Stimulated activated CD4-positive, alpha-beta T cell treated with anti-CD3 and anti-CD28 coated beads, Interleukin-15, amount 100 ng/mL, for 48 hours (primary cell): Measurements from ENCODE around the gene CD44.

ENCODE experiments used
- DNase-seq, 2 donors: peaks; one replicate each; pipeline ENCODE4 v3.0.0-alpha.2; 2020; ENCODE audit warnings: low read depth in 2 of 2

Gene CD44

DNA sequence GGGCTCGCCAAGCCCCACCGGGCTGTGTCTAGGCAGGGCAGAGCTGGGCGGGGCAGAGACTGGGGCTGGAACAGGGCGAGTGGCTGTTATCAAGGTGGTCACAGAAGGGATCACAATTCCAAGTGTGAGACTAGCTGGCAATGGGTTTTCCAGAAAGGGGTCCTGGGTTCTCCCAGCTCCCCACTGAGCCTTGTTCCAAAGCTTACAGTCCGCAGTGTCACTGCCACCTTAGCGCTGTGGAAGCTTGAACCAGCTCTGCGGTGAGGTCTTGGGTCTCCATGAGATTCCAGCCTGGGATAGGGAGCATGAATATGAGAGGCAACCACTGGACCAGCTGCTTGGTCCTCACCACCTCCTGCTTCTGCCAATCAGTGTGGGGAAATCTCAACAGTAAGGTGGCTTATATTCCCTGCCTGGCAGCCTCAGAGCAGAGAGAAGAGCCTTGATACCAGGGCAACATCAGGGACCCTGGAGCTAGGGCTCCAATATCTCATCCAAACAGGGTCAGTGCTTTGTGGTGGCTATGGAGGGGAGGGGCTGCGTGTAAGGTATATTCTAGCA is 831 bp downstream of the CD44 start:
- DNase-seq: no peak

DNA sequence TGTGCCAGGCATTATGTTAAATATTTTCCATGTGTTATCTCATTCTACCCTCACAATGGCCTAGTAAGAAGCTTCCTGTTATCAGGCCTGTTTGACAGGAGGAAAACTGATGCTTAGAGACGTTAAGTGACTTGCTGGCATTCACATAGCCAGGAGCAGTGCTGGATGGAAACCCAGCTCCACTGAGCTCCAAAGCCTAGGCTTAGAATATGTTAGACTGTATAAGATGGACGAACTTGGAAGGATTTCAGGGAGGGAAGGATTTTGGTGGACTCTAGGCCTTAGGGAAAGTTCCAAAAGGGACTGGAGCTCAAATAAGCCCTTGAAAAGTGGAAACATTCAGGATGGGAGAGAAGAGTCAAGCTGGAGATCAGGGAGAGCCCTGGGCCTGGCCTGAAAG is 2.1 kb downstream of the CD44 start:
- no peak for DNase-seq

DNA sequence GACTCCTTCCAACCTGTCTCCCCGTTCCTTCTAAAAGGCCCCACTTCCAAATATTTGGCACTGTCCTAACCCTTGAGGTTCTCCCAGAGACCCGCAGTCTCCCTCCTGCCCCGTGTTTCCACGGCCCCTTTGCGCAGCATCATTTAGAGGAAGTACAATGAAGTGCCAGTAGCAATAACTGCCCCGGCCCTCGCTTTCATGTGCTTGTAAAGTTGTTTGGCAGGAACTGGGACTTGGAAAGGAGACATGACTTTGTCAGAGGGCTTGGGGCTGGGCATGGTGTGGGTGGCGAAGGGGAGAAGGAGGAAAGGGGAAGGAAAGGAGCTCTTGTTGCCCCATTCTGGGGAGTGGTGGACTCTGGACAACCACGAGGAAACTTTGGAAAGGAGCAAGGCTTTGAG is 2.6 kb downstream of the CD44 start:
- DNase-seq: no peak

DNA sequence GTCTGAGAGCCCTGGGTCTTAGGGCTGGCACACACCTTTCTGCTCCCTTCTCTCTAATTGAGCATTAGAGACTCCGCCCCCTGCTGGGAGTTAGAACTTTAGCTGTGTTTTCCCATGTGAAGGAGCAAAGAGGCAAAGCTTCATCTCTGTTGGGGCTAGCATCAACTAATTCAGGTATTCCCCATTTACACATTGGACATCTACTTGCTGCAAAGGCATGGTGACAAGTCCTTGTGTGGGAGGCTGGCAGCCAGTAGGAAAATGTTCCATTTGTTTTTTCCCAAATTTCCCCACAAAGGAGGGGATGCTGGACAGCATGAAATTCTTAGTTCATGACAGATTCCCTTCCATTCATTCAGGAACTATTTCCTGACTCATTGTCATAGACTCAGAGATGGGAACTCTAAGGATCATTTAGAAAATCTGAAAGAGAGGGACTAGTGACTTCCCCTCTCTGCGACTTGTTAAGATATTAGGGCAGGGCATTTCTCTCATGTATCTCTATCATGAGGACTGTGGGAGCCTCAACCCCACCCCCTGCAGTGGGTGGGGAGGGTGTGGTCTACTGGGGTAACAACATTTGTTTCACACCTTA is 3.6 kb downstream of the CD44 start:
- no peak for DNase-seq

DNA sequence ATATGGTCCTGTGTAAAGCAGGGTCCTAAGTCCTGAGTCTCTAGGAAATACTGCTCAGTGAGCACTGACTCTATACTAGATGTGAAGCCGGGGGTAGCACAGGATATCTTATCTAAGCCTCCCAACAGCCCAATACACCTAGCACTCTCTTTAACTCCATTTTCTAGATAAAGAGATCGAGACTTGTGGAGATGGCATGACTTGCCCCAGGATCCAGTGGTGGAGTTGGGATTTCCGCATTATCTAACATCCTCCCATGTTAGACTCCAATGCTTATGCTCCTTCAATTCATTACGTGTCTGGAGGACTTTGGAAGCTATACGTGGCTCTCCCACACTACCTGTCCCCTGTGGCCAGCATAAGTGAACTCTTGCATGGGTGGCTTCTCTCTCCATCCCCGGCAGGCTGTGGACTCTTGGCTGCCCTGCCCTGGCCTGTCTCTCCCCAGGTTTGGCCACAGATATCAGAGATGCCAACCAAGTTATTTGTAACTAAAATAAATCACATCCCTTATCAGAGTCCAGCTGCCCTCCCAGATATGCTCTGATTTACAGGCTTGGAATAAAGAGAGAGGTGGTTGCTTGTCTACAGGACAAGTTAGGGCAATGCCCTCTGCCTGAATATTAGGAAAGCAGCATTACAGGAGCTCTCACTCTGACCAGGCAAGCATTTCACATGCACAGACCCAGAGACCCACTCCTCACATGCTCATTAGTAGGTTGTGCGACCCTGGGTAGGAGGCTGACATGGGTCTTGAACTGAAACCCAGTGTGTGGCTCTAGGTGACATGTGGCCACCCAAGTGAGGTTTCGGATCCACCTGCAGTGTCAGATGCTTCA is 4.5 kb downstream of the CD44 start:
- no peak for DNase-seq

DNA sequence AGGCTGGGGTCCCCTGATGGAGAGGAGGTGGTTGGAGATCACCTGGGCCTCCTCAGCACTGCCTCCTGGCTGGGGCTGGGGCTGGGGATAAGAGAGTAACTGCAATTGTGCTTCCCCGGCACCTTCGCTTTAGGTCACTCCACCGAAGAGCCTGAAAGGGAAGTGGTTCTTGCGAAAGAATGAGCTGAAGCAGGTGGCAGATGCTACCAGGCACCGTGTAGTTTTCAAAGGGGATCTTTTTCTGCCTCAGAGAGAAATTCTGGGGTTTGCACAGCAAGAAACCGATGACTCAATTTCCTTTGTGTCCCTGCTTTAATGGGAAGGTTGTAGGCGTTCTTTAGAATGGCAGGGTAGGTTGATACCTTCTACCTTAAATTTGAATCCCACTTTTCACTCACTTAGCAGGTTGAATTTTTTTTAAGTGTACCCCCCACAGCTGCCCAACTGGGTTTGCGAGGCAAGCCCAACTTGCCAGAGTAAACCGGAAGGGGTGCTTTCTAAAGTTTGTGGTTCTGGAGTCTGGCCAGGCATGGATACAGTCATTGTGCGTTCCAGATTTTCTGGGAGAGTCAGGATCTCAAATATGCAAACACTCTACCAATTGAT is 5.3 kb downstream of the CD44 start:
- peak in 1 of 2 donors; percentile 58 for DNase-seq

DNA sequence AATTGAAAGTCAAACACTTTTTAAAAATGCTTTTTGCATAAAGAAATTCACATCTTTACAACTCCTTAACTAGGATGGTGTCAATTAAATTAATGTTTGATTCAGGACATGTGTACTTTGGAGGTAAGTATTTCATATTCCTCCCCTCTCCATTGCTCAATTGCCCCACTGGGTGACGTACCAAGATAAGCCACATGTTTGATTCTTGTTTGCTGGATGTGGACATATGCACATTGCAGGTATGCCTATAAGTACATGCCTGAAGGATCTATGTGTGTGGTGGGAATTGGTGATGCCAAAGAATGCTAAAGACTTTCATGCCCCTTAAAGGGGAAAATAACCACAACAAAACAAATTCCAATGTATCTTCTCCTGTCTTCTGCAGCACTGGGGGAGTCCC is 5.8 kb downstream of the CD44 start:
- no peak for DNase-seq

DNA sequence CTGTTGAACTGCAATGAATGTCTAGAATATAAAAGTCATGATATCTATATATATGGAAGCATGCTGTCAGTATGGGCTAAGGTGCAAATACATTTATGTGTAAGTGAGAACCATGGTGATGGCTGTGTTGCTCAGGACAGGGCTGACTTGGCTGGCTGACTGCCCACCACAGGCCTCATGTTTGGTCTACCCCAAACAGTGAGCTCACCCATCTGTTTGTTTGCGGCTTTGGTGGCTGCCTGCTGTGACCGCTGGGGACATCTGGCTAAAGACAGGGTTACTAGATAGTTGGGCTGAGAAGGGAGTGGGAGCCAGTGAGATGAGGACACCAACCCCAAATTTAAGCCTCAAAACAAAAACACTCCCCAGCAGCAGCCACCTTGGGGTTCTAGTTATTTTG is 6.3 kb downstream of the CD44 start:
- no peak for DNase-seq

DNA sequence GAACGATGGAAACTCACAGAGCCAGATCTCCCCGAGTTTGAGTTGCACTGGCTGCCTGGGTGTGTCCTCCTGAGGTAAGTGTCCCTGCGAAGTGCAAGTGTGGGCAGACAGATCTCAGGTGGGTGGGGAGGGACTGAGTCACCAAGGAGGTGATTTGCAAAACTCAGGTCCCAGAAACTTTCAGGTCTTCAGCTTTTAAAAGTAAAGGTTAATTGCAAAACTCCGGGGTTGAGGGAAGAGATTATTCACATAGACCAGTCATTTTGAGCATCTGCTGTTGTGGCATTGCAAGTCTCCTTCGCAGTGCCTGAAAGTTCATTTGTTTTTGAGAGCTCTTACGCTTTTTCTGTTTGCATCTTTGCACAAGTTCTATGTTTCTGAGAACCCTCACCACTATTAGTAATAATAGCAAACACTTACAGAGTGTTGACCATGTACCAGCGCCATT is 7.1 kb downstream of the CD44 start:
- DNase-seq: peak; percentile 79 to 80

DNA sequence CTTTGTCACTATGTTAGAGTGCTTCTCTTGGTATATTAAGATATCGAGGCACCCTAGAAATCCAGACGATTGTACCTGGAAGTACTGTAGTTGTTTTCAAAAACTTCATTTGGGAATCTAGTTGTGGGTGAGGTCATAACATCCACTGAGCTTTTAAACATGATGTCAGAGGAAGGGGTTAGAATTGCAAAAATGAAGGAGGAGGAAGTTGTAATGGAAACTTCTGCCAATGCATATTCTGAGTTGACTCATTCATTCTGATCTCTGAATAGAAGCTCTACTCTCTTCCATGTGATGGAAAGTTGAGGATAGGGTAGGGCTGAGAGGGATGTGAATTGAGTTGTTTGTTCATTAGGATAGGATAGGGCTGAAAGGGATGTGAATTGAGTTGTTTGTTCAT is 7.7 kb downstream of the CD44 start:
- DNase-seq: no peak

DNA sequence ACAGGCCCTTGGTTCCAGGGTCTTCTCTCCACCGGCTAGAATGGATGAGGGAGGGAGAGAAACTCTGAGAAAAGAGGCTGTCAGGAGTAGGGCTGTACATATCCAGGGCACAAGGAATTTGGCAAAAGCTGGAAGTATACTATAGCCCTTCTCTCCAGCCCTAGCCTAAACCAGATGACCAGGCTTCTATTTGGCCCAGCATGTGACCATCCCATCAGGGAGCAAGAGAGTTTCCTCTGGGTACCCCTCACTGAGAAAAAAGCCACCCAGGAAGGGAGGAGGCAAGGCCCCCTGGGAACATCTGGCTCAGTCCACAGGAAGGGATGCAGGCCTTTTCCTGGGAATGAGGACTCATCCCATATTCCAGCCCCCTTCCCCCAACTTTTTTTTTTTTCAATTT is 8.3 kb downstream of the CD44 start:
- DNase-seq: no peak

DNA sequence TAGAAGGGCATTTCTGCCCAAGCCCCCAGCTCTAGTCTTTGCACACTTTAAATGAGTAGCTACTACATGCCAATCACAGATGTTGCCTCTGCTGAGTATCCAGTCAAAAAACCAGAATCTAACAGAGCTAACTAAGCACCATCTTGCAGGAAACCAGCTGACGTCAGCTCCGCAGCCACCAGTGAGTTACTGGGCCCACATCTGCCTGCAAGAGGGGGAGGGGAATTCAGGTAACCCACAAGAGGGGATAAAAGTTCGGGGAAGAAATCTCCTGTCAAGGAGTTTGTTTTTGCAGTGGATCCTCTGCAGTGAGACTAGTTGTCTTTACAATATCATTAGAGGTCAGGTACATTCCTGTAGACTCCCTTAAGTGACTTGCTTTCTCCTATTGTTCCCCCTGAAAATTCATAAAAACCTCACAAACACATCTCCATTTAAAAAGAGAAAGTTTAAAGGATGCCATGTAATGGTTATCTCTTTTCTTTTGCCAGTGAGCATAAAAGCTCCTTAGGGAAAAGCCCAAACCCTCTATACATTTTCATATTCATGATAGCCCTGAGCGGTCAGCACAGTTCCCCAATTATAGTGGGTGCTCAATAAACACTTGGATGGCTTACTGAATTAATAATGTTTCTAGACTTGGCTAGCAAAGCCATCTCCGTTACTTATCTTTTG is 9.3 kb downstream of the CD44 start:
- no peak for DNase-seq

DNA sequence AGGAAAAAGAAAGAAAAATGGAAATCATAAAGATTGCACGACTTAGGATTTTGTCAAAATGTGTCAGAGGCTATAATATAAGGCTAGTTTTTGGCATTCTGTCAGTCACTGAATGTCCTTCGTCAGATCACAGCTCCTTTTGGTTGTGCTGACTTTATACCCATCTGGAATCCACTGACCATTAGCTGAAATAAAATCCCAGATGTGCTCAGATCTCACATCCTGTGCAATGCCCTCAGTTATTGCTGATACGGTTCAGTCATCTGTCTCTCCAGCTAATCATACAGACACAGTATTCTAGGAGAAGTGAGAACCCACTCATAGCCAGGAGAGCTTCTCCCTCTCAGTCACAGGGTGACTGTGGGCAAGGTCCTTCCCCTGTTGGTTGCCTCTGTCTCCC is 11.5 kb downstream of the CD44 start:
- DNase-seq: no peak

DNA sequence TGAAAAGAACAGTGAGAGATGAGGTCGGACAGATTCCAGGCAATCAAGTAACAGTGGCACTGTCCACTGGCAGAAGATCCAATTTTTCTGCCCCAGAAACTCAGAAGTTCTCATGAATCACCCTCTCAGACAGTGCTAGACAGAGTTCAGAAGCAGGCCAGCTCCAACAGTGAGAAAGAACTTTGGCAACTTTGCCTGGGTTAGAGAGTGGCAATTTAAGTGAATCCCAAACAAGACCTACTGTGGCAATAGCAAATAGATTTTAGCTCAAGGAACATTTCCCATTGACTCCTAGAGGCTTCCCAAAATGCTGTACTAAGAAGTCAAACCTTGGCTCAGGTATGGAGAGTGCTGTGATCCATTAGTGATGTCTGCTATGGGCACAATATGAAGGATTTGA is 12.3 kb downstream of the CD44 start:
- no peak for DNase-seq

DNA sequence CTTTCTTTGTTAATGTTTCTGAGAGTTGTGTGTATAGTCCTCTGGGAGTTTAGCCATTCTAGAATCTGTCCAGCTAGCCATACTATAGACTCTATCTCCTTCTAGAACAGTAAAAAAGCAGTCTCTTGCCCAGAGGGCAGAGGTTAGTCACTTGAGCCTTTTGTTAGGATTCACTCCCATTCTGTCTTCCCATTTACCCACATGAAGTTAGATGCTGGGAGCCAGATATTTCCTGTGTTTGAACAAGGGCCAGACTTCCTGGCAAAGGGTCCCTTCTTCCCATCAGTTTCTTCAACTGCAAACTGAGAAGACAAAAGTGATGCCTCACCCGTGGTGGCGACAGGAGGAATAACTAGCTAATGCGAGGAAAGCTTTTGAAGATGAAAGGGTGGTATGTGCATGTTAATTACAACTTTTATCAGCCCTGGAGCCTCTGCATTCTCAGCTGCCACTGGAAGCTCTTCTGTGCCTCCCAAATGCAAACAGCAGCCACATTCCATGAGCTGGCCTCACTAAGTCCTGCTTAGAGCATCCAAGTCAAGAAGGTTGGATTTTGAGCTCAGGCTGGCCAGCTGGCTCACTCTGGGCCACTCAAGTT is 12.8 kb downstream of the CD44 start:
- no peak for DNase-seq

DNA sequence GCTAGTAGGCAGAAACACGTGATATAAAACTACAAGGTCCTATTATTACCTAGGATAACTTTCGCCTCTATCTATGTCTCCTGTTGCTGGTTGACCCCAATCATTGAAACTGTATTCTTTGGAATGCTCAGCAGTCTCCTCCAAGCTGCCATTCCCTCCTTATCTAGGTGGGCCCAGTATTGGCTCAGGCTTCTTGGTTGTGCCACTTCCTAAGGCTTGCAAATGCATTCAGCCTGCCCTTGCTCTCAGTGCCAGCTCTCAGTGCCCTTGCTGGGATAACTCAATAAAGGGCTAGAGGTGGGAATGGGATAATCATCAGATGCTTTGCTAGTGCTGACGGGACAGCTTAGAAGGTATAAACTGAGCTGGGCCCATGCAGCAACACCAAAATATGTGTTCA is 13.6 kb downstream of the CD44 start:
- DNase-seq: no peak

DNA sequence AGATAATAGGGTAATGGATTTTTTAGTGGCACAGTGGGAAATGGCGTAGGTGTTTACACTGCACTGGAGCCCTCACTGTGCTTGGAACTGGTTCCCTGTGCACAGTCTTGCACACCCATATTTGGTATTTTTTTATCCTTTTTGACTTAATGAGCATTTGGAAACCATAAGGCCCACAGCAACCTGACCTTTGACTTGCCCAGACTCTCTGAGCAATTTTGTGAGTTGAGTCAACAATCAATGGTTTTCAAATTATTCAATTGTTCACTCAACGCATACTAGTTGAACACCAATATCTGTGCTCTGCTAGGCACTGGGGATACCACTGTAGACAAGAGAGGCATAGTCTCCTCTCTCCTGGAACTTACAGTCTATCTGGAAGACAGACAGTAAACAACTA is 14.3 kb downstream of the CD44 start:
- DNase-seq: no peak

DNA sequence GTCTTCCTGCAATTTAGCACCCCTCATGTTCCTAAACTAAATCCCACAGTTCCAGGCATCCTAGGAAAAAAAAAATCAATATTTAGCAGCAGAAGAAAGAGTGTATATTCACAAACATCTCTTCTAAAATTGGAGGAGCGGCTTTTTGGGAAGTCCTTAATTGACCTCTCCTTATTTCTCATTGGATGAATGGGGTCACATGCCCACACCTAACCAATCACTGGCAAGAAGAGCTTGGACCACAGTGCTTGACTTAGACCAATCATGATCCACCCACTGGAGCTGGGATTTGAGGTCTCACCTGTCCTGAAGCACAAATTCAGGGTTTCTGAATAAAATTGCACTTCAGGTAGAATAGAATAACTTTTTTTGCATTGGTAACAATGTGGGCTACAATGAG is 16.0 kb downstream of the CD44 start:
- no peak for DNase-seq

DNA sequence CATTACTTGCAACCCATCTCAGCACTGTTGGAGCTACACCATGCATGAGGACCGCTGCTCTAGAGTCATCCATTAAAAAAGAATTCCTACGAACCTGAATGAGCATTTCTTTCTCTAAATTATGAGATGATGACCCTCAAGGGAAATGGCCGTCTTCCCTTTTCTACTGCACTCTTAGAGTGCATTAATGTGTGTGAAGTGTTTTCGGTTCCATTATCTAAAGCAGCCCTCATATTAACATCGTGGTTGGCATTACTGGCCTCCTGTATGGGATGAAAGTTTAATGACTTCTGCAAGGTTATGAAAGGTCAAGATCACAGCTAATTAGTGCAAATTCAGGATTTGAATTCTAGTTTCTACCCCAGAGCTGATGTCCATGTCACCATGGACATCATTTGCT is 16.7 kb downstream of the CD44 start:
- DNase-seq: no peak

DNA sequence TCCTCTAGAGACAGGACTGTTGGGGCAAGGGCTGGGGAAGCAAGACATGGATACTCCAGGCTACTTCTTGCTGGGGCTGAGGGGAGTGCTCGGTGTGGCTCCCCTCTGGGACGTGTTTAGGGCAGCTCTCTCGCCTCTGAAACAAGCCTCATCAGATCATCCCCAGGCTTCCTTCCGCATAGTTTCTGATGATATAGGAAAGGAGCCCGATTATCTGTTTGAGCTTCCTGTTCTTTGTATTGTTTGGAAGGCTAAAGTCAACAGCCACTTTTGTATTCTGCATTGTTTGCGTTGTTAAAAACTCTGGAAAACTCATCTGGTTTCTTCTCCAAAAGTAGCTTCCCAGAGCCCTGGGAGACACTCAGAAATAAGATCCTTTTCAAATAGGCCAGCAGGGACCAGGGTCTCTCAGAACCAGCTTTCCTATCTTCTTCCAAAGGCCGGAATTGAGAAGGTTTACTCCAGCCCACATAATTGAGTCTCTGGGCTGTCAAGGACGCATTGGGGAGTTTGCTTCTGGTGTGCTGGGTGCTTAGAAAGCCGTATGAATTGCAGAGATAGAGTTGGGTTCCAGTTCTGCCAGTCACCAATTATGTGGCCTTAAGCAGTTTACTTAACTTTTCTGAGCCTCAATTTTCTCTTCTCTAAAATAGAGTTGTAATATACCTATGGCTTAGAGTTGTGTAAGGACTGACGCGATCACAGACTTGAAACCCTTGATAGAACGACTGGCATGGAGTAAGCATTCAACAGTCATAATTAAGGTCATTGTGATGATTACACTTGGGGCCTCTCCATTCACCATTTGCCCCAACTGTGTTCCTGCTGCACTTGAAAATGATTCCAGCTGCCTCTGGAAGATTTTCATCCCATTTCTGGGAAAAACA is 19.1 kb downstream of the CD44 start:
- DNase-seq: no peak
